CD4-positive, alpha-beta T cell treated with Interleukin-10 for 1 hour (primary cell): ENCODE results near the gene FADS2.

ENCODE experiments used
- DNase-seq: peaks from one replicate; pipeline ENCODE4 v3.0.0-alpha.2; 2020

Gene FADS2

DNA sequence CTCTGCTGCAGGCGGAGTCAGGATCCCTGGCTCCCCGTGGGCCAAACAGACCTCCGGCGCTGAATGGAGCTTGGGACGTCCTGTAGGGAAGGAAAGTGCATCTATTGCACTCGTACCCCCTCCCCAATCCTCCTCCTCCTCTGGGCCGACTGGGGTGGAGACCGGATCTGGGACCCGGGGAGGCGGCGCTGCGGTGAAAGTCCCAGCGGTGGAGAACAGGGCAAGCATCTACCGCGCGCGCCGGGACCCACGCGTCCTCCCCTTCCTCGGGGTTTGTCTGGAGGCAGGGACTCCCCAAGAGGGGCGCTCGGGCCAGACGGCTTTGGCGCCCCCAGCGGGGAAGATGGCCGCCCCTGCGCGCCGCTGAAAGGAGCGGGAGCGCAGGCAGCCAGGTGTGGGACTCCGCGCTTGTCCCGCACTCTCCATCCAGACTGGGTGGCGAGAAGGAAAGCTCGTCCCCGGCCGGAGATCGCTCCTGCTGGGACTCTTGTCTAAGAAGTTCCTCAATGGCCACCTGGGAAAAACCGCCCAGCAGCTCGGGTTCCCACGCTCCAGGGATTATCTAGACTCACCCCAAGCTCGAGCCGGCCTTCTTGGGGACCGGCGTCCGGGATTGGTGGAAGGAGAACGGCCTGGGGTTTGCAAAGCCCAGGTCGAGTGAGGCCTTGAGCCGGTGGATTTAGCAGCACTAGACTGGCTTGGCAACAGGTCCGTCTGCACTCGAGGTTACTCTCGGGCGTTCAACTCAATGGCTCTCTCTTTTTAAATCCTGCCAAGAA is 718 bp downstream of the FADS2 start:
- DNase-seq = peak; percentile 25

DNA sequence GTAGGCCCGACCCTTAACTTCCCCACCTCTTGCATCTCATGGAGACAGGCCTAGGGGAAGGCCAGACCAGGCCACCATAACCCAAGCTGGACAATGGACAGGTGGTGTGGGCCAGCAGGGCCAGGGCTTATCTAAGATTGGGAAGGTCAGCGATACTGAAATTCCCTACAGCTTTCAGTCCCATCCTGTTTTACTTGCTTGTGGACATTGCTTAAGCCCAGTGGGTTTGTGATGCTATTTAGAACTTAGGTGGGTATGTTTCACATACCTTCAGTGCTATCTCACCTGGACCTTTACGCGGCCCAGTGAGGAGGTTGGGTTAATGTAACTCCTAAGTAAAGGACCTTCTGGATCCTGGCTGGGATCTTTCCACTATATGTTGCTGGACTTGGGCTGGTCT is 1.7 kb downstream of the FADS2 start:
- DNase-seq = no peak

GRCh38 chr11:61830237-61831105 is 2.4 kb downstream of the FADS2 start:
- no peak for DNase-seq

DNA sequence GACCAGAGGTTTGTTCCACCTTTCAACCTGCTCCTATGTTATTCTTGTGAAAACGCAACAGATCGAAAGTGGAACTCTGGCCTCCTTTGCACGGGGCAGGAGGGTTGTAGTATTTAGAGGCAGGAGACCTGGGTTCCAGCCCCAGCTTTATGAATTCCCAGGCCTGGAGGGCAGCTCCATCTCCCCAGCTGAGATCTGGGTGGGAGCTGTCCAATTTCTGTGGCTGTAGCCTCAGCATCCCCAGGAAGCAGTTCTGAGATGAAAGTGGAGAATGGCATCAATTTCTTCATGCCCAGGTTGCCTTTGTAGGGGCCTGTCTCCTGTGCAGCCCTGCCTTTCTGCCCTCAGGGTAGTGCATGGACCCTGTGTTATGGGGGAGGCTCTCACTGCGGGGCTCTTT is 4.1 kb downstream of the FADS2 start:
- DNase-seq = no peak

DNA sequence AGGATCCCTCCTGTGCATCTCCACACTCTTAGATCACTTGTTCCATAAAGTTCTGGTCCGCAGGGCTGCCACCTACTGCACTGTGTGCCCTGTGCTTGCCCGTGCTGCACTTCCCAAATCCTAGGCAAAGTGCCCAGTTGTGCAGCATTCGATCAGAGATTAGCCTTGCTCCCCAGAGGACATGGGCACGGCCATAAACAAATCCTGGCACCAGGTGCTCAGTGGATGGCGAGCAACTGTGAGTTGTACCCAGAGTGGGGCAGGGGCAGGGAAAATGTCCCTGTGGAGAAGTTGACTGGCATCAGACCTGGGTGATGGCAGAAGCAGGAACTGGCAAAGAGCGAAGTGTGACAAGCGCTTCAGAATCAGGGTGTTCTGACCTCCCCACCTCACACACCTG is 4.7 kb downstream of the FADS2 start:
- DNase-seq = no peak

DNA sequence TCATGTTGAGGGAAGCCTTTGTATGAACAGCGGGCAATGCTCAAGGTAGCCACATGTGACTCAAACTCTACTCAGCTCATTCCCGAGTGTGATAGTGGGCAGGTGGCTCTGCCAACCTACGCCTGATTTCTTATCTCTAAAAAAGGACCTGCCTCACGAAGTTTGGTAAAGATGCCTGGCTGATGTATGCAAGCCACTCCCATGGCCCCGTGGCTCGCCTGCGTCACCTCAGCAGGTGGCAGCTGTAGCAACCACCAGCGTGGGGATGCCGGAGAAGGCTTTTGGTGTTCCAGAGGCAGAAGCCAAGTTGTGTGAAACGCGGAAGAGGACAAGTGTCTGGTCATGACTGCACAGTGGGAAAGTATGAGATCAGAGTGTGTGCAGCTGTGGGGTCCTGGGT is 5.4 kb downstream of the FADS2 start:
- no peak for DNase-seq

DNA sequence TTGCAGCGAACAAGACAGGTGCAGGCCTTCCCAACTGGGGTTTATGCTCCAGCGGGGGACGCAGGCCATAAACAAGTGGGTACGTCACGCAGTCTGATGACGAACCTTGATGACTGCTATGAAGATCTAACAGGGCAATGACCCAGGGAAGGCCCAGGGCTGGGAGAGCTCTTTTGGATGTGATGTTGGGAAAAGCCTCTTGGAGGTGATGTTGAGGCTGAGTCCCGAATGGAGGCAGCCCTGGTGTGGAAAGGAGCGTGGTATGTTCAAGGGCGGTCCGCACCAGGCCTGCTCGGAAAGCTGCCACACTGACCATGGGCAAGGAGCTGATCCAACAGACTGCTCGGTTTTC is 5.8 kb downstream of the FADS2 start:
- DNase-seq = no peak

GRCh38 chr11:61834278-61835048 is 6.4 kb downstream of the FADS2 start:
- DNase-seq = peak; percentile 64

GRCh38 chr11:61836193-61836592 is 8.1 kb downstream of the FADS2 start:
- DNase-seq = no peak

DNA sequence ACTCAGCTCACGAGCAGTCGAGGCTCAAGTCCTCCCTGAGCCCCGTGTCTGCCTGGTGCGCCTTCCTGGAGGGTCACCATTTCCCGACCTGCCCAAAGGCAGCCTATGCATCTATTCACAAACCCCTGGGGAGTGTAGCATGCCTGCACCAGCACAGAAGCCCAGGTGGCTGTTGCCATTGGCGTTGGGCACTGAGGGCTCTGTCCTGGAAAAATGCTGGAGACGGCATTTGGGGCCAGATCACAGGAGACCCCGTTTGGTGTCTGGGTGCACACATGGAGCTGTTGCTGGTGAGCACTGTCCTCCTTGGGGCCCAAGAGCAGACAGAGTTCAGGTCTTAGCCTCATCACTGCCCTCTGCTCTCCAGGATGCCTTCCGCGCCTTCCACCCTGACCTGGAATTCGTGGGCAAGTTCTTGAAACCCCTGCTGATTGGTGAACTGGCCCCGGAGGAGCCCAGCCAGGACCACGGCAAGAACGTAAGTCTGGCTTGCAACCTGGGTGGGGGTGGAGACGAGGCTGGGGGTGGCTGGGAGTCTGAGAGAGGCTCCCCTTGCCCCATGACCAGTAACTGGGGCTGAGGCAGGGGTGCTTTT is 9.4 kb downstream of the FADS2 start:
- no peak for DNase-seq

DNA sequence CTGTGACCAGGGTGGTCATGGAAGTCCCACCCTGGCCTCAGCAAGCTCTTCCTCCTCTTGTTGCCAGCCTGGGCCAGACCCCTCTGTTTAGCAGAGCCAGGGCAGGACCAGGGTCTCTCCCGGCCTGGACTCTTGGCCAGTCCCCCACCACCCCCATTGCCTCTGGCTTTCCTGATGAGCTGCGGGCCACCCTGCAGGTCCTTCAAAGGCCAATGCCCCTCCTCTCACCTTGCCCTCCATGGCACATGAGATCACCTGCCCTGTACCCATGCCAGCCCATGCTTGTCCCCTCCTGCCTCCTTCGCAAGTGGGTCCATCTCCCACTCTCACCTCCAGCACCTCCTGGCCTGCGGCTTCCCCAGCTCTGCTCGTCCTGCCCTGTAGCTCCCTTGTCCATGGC is 10.4 kb downstream of the FADS2 start:
- DNase-seq = no peak

DNA sequence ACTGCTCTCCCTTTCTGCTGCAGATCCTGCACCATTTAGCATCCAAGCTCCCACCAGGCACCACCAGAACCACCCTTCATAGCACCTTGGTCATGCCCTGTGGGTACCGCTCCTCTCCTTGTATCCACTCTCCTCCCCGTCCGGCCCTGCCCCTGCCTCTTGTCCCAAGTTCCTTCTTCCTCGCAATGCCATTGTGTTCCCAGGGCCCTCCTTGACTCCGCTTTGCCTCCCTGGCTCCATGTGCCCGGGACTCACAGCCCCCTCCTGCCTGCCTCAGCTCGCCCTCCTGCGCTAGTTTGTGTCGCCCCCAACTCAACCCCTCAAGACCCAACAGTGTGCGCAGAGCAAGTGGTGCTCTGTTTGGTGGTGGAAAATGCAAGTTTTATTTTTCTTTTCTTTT is 10.8 kb downstream of the FADS2 start:
- no peak for DNase-seq

DNA sequence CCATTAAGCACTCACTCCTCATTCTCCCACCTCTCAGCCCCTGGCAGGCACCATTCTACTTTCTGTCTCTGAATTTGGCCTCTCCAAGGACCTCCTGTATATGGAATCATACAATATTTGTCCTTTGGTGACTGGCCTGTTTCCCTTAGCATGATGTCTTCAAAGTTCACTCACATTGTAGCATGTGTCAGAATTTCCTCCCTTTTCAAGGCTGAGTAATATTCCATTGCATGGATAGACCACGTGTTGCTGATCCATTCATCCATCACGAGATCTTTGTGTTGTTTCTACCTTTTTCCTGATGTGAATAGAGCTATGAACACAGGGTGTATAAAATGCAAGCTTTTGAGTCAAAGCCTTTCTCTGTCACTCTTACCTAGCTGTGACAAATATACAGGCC is 11.6 kb downstream of the FADS2 start:
- no peak for DNase-seq

DNA sequence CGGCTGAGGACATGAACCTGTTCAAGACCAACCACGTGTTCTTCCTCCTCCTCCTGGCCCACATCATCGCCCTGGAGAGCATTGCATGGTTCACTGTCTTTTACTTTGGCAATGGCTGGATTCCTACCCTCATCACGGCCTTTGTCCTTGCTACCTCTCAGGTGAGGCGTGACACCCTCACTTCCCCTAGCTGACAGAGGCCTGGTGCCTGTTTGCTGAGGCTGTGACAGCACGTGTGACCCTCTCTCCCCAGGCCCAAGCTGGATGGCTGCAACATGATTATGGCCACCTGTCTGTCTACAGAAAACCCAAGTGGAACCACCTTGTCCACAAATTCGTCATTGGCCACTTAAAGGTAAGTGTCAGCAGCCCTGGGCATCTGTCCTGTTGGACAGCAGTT is 12.3 kb downstream of the FADS2 start:
- no peak for DNase-seq

DNA sequence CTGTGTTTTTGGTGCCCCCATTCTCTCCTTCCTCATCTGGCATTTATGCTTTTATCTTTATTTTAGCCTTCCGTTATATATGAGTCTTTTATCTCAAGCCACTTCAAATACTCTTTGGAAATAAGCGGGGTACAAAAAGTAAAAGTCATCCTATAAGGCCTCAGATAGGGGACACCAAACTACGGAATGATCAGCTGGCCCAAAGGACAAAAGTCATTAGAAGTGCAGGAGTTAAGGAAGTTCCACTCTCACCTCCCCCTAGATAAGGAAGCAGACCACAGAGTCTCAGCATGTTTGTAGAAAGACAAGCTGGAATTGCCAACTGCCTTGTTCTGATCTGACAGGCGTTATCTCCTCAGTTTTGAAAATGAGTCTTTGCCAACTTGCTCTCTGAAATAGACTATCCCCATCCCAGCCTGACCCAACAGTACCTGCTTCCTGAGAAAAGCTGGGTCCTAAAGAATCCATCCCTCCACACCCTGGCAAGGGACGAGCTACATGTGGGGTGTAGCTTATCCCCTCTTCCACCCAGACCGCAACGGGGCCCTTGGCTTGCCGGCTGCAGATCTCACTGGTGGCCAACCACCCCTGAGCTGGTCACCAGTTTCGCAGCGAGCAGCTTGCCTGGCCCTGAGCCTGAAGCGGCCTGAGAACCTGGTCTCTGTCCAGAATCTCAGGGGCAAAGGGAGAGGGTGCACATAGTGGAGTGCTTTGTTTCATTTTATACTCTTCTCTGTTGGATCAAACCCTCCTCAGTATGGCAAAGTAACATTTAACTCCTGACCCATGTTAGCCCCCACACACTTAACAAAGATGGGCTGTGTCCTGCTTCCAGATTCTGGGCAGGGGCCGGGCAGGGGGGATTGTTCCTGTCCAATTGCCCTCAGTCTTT is 13.8 kb downstream of the FADS2 start:
- no peak for DNase-seq

DNA sequence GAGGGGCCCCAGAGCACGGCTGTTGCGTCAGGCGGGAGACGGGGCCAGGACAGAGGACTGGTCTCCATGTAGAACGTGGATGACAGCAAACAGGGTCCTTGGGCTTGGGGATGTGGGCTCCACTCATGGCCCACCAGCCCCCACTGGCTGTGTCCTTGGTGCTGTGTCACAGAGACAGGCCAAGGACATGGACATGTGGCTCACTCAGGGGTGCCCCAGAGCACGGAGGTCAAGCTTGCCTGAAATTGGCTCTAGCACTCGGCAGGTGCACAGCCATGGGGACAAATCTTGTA is 14.4 kb downstream of the FADS2 start:
- no peak for DNase-seq

DNA sequence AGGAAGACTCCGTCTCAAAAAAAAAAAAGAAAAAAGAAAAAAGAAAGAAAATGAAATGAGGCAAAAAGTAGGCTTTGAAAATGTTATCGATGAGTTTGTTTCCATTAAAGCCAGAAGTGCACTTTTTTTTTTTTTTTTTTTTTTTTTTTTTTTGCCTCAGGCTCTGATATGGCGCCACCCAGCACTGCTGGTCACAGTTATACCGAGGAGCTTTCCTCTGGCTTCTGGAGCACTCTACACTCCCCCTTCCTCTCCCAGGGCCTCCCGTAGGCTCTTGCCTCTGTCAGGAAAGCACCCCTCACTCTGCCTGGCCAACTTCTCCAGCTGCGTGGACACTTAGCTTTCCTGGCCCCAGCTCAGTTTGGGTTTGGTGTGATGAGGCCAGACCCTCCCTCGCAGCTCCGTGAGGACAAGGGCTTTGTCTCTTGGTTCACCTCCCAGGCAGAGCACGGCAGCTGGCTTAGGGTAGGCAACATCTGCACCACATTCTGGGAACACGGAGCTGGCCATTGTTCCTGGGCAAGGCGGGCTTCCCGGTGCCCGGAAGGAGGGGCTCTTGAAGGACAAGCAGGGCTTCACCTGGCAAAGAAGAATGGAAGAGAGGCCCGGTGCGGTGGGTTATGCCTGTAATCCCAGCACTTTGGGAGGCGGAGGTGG is 16.9 kb downstream of the FADS2 start:
- DNase-seq = no peak

GRCh38 chr11:61846362-61847020 is 18.4 kb downstream of the FADS2 start:
- no peak for DNase-seq

GRCh38 chr11:61847914-61848581 is 19.9 kb downstream of the FADS2 start:
- no peak for DNase-seq

- DNase-seq = no peak
Measured at GRCh38 chr11:61848631-61849030, 20.5 kb downstream of the FADS2 start.

- no peak for DNase-seq
Measured at GRCh38 chr11:61850687-61851086, 22.6 kb downstream of the FADS2 start.
